H9 (cell line): ENCODE results near the gene SH3RF3. TPM values are rescaled to one million over a fixed set of nuclear protein-coding genes. Genes with fewer than 3 reads are reported as not detected.
A peak's percentile ranks its signal among the peaks of the same experiment; 100 is the strongest.

ENCODE experiments used
- DNase-seq: peaks from one replicate; pipeline ENCODE4 v3.0.0-alpha.2; 2017
- H2AFZ ChIP-seq: one replicate; pipeline ENCODE4 v1.6.1; 2013; ENCODE audit warnings: mild to moderate bottlenecking, low read length, control low read depth, moderate library complexity
- H2AK5ac ChIP-seq: 2 replicates; pipeline ENCODE4 v1.6.1; 2013; ENCODE audit warnings: low read length, control low read depth, mixed read lengths; ENCODE audit not compliant: insufficient read length
- H2BK120ac ChIP-seq: one replicate; pipeline ENCODE4 v1.6.1; 2013; ENCODE audit warnings: low read depth, mild to moderate bottlenecking, low read length, control low read depth, inconsistent platforms; ENCODE audit not compliant: poor library complexity, severe bottlenecking
- H2BK12ac ChIP-seq: 2 replicates; pipeline ENCODE4 v1.6.1; 2013; ENCODE audit warnings: low read length, control low read depth, mixed read lengths, low read depth; ENCODE audit not compliant: insufficient read length
- H2BK15ac ChIP-seq: 2 replicates; pipeline ENCODE4 v1.6.1; 2013; ENCODE audit warnings: low read depth, low read length, control low read depth
- H2BK20ac ChIP-seq: one replicate; pipeline ENCODE4 v1.6.1; 2013; ENCODE audit warnings: low read depth, mild to moderate bottlenecking, low read length, control low read depth, inconsistent platforms; ENCODE audit not compliant: poor library complexity, severe bottlenecking
- H2BK5ac ChIP-seq: 2 replicates; pipeline ENCODE4 v1.6.1; 2013; ENCODE audit warnings: low read length, control low read depth, mixed read lengths; ENCODE audit not compliant: insufficient read length
- H3K14ac ChIP-seq: 2 replicates; pipeline ENCODE4 v1.6.1; 2013; ENCODE audit warnings: low read length, control low read depth; ENCODE audit not compliant: insufficient read depth
- H3K18ac ChIP-seq: 2 replicates; pipeline ENCODE4 v1.6.1; 2013; ENCODE audit warnings: low read depth, mild to moderate bottlenecking, mixed read lengths, low read length, control low read depth; ENCODE audit not compliant: insufficient read length
- H3K23ac ChIP-seq: 2 replicates; pipeline ENCODE4 v1.6.1; 2013; ENCODE audit warnings: low read length, control low read depth, mixed read lengths, low read depth; ENCODE audit not compliant: insufficient read length
- H3K23me2 ChIP-seq: 2 replicates; pipeline ENCODE4 v1.6.1; 2013; ENCODE audit warnings: low read depth, mild to moderate bottlenecking, mixed read lengths, low read length, control low read depth; ENCODE audit not compliant: insufficient read length, poor library complexity, severe bottlenecking
- H3K27ac ChIP-seq: 2 replicates; pipeline ENCODE4 v1.5.1; 2013; ENCODE audit warnings: low read length, control low read depth, mixed read lengths, low read depth; ENCODE audit not compliant: insufficient read length
- H3K27me3 ChIP-seq: 2 replicates; pipeline ENCODE4 v1.6.1; 2013; ENCODE audit warnings: low read length, control low read depth, inconsistent platforms; ENCODE audit not compliant: insufficient read depth
- H3K4ac ChIP-seq: 2 replicates; pipeline ENCODE4 v1.6.1; 2013; ENCODE audit warnings: low read depth, mild to moderate bottlenecking, control low read depth, inconsistent platforms, low read length, moderate library complexity
- H3K4me1 ChIP-seq: 2 replicates; pipeline ENCODE4 v1.6.1; 2013; ENCODE audit warnings: low read length, control low read depth, inconsistent platforms; ENCODE audit not compliant: insufficient read depth
- H3K4me2 ChIP-seq: 2 replicates; pipeline ENCODE4 v1.6.1; 2013; ENCODE audit warnings: low read length, control low read depth, mixed read lengths; ENCODE audit not compliant: insufficient read length, insufficient read depth
- H3K56ac ChIP-seq: 2 replicates; pipeline ENCODE4 v1.6.1; 2013; ENCODE audit warnings: low read depth, mild to moderate bottlenecking, mixed read lengths, low read length, control low read depth; ENCODE audit not compliant: insufficient read length
- H3K79me1 ChIP-seq: 2 replicates; pipeline ENCODE4 v1.6.1; 2013; ENCODE audit warnings: low read depth, mild to moderate bottlenecking, moderate library complexity, low read length, control low read depth, inconsistent platforms; ENCODE audit not compliant: insufficient read depth, poor library complexity, severe bottlenecking
- H3K79me2 ChIP-seq: 2 replicates; pipeline ENCODE4 v1.6.1; 2013; ENCODE audit warnings: low read length, control low read depth, inconsistent platforms; ENCODE audit not compliant: insufficient read depth
- H3K9ac ChIP-seq: 2 replicates; pipeline ENCODE4 v1.6.1; 2013; ENCODE audit warnings: low read length, control low read depth, mixed read lengths; ENCODE audit not compliant: insufficient read length; ENCODE audit errors: extremely low read depth
- H3K9me3 ChIP-seq: one replicate; pipeline ENCODE4 v1.6.1; 2013; ENCODE audit warnings: low read depth, low read length, inconsistent platforms; ENCODE audit not compliant: control insufficient read depth
- H3T11ph ChIP-seq: one replicate; pipeline ENCODE4 v1.6.1; 2013; ENCODE audit warnings: mild to moderate bottlenecking, low read length, control low read depth, inconsistent platforms
- H4K20me1 ChIP-seq: one replicate; pipeline ENCODE4 v1.6.1; 2013; ENCODE audit not compliant: control insufficient read depth, insufficient read length, insufficient read depth
- H4K5ac ChIP-seq: 2 replicates; pipeline ENCODE4 v1.6.1; 2013; ENCODE audit warnings: low read depth, mild to moderate bottlenecking, mixed read lengths, low read length, control low read depth; ENCODE audit not compliant: insufficient read length
- H4K8ac ChIP-seq: replicated peaks from 2 replicates; pipeline ENCODE4 v1.6.1; 2013; ENCODE audit warnings: low read length, control low read depth, mixed read lengths, low read depth; ENCODE audit not compliant: insufficient read length
- H4K91ac ChIP-seq: 2 replicates; pipeline ENCODE4 v1.6.1; 2013; ENCODE audit warnings: low read depth, mild to moderate bottlenecking, moderate library complexity, mixed read lengths, low read length, control low read depth; ENCODE audit not compliant: insufficient read length
- H3K27ac Mint-ChIP-seq, 3 experiments: 2 replicates in 2 of 3; 3 replicates in 1 of 3; pipeline ENCODE4 v1.8.0; 2020 to 2021; ENCODE audit warnings: mixed read lengths in 3 of 3, mild to moderate bottlenecking in 1 of 3, moderate library complexity in 1 of 3
- H3K27me3 Mint-ChIP-seq: 2 replicates; pipeline ENCODE4 v1.8.0; 2021; ENCODE audit warnings: low read depth, mild to moderate bottlenecking, moderate library complexity, mixed read lengths
- H3K36me3 Mint-ChIP-seq, 3 experiments: 2 replicates in 2 of 3; 3 replicates in 1 of 3; pipeline ENCODE4 v1.8.0; 2020 to 2021; ENCODE audit warnings: low read depth in 3 of 3, mixed read lengths in 3 of 3; ENCODE audit not compliant: insufficient read depth in 1 of 3
- H3K4me1 Mint-ChIP-seq, 2 experiments: 2 replicates each; pipeline ENCODE4 v1.8.0; 2020; ENCODE audit warnings: mixed read lengths in 2 of 2
- H3K4me3 Mint-ChIP-seq, 2 experiments: 2 replicates in 1 of 2; 3 replicates in 1 of 2; pipeline ENCODE4 v1.8.0; 2020 to 2021; ENCODE audit warnings: mild to moderate bottlenecking in 2 of 2, mixed read lengths in 2 of 2, moderate library complexity in 1 of 2
- H3K9me3 Mint-ChIP-seq, 2 experiments: 2 replicates in 1 of 2; 3 replicates in 1 of 2; pipeline ENCODE4 v1.8.0; 2020; ENCODE audit warnings: mild to moderate bottlenecking in 2 of 2, mixed read lengths in 2 of 2, moderate library complexity in 1 of 2
- WGBS: extraction: QIAGEN DNeasy Blood & Tissue Kit; methylation state at CpG from one replicate; pipeline ENCODE4 v1.1.7; 2013; ENCODE audit warnings: missing lambda C conversion rate, low lambda C conversion rate, mixed read lengths; ENCODE audit not compliant: insufficient read length; ENCODE audit errors: extremely low coverage; 5-methylcytosine and 5-hydroxymethylcytosine counted together
- total RNA-seq: library from RNA; stranded (reverse); gene quantifications from 2 replicates; pipeline ENCODE4 v1.2.1, GENCODE V29; 2021
- TF ChIP-seq, protein P1 (sequence below): fragments of 200-600 bp; sonication (generic); conservative IDR thresholded peaks from 3 replicates; pipeline ENCODE4 v1.8.0; 2021; ENCODE audit warnings: antibody characterized with exemption, mild to moderate bottlenecking

The SH3RF3 gene
- total RNA-seq, 1 experiment from 2014 or later: 0.46 TPM

DNA sequence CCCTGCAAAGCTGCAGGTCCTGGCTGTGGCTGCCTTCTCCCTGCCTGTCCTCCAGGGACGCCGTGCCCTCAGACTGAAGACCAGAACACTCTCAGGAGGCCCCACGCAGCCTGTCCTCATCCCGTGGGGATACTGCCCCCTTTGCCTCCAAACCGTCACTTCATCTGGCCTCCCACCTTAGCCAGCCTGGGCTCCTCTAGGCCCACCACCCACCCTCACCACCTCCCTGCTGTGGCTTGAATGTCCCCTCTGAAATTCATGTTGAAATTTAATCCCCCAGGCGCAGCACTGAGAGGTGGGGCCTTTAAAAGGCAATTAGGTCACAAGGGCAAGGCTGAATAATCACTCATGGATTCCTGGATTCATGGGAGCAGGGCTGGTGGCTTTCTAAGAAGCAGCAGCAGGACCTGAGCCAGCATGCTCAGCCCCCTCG is 286.6 kb downstream of the SH3RF3 start:
- no peaks in the 10 kb centered on the region for H3K79me1 ChIP-seq
- no peaks in the 10 kb centered on the region for H3K27me3 ChIP-seq
- Mint-ChIP-seq H3K36me3 (no peaks in the 10 kb centered on the region), H3K27me3 (peaks cover 2% of the 10 kb centered on the region; the same call in 1 of the 2 replicates), H3K4me1 (peaks cover 6 to 8% of the 10 kb centered on the region in 2 experiments), H3K9me3 (no peaks in the 10 kb centered on the region; a peak in 2 of 5 replicates), H3K4me3 (no peak overlapping the region), H3K27ac (peak overlapping the region in 1 of 3 experiments; percentile 57; a peak in 2 of 7 replicates)
- no peak overlapping the region for H3K4me2 ChIP-seq
- no peak overlapping the region for H4K8ac ChIP-seq
- no peak overlapping the region for H2AFZ ChIP-seq
- H3K9me3 ChIP-seq: no peaks in the 10 kb centered on the region
- no peak overlapping the region for H3K23ac ChIP-seq
- no peak overlapping the region for H2BK12ac ChIP-seq
- H3K4ac ChIP-seq: no peak overlapping the region
- H3K23me2 ChIP-seq: no peaks in the 10 kb centered on the region
- no peak overlapping the region for H3T11ph ChIP-seq
- H2BK120ac ChIP-seq: no peak overlapping the region
- no peak overlapping the region for H4K5ac ChIP-seq
- TF ChIP-seq, protein P1, sequence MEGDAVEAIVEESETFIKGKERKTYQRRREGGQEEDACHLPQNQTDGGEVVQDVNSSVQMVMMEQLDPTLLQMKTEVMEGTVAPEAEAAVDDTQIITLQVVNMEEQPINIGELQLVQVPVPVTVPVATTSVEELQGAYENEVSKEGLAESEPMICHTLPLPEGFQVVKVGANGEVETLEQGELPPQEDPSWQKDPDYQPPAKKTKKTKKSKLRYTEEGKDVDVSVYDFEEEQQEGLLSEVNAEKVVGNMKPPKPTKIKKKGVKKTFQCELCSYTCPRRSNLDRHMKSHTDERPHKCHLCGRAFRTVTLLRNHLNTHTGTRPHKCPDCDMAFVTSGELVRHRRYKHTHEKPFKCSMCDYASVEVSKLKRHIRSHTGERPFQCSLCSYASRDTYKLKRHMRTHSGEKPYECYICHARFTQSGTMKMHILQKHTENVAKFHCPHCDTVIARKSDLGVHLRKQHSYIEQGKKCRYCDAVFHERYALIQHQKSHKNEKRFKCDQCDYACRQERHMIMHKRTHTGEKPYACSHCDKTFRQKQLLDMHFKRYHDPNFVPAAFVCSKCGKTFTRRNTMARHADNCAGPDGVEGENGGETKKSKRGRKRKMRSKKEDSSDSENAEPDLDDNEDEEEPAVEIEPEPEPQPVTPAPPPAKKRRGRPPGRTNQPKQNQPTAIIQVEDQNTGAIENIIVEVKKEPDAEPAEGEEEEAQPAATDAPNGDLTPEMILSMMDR: peak; percentile 44; the same call in 2 of the 3 replicates
- no CpG with 5 or more reads among the region's 7 CpGs for WGBS
- H4K91ac ChIP-seq: no peak overlapping the region
- H3K9ac ChIP-seq: no peak overlapping the region
- no peak overlapping the region for H3K56ac ChIP-seq
- H3K4me1 ChIP-seq: no peaks in the 10 kb centered on the region
- H4K20me1 ChIP-seq: no peaks in the 10 kb centered on the region
- DNase-seq: peak; percentile 61
- no peak overlapping the region for H3K18ac ChIP-seq
- H2BK5ac ChIP-seq: no peak overlapping the region
- no peaks in the 10 kb centered on the region for H3K79me2 ChIP-seq
- no peak overlapping the region for H2BK20ac ChIP-seq
- no peak overlapping the region for H3K14ac ChIP-seq
- no peak overlapping the region for H2AK5ac ChIP-seq
- no peak overlapping the region for H3K27ac ChIP-seq
- H2BK15ac ChIP-seq: no peak overlapping the region
